Osteocyte (in vitro differentiated cells): ENCODE measurements around the gene TMCC3. TPM values are rescaled to one million over a fixed set of nuclear protein-coding genes. Genes with fewer than 3 reads are reported as not detected.

ENCODE experiments used
- DNase-seq: peaks from one replicate; pipeline ENCODE4 v3.0.0; 2021; ENCODE audit warnings: mixed read lengths; ENCODE audit not compliant: unreplicated experiment; ENCODE audit errors: extremely low spot score
- H3K27ac Mint-ChIP-seq: one replicate; pipeline ENCODE4 v1.8.0; 2021; ENCODE audit warnings: mild to moderate bottlenecking, mixed read lengths; ENCODE audit not compliant: unreplicated experiment
- H3K27me3 Mint-ChIP-seq: one replicate; pipeline ENCODE4 v1.8.0; 2021; ENCODE audit warnings: mixed read lengths; ENCODE audit not compliant: unreplicated experiment
- H3K36me3 Mint-ChIP-seq: one replicate; pipeline ENCODE4 v1.8.0; 2021; ENCODE audit warnings: mixed read lengths; ENCODE audit not compliant: unreplicated experiment
- H3K4me1 Mint-ChIP-seq: one replicate; pipeline ENCODE4 v1.8.0; 2021; ENCODE audit warnings: mixed read lengths; ENCODE audit not compliant: unreplicated experiment
- H3K4me3 Mint-ChIP-seq: one replicate; pipeline ENCODE4 v1.8.0; 2021; ENCODE audit warnings: mild to moderate bottlenecking, moderate library complexity, mixed read lengths; ENCODE audit not compliant: unreplicated experiment
- H3K9me3 Mint-ChIP-seq: one replicate; pipeline ENCODE4 v1.8.0; 2021; ENCODE audit warnings: mixed read lengths; ENCODE audit not compliant: unreplicated experiment
- total RNA-seq: library from RNA; stranded (reverse); gene quantifications from 2 replicates; pipeline ENCODE4 v1.2.1, GENCODE V29; 2021
- TF ChIP-seq, protein P1 (sequence below): fragments of 200-600 bp; sonication (generic); IDR thresholded peaks from 2 replicates; pipeline ENCODE4 v1.5.0; 2021; ENCODE audit warnings: antibody characterized with exemption, mild to moderate bottlenecking, moderate library complexity

The TMCC3 gene
- total RNA-seq, 1 donor from 2014 or later: not detected

DNA sequence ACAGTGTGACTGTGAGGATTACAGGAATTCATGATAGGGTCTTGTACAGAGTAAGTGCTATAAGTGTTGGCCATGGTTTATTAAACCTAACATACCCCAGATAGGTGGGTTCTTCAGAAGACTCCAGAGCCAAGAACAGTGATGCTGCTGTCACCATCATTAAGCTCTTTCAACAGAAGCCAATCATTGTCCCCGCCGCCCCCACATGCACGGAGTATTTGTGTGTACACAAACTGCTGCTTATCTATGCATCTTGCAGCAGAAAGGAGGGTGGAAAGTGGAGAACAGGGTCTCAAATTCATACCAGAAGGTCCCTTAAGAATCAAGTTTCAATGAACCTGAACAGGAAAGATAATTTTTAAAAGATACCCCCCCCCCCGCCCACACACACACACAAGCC lies 51.2 kb downstream of the TMCC3 start:
- no peaks in the 10 kb centered on the region for H3K4me1 Mint-ChIP-seq
- no peak overlapping the region for H3K27ac Mint-ChIP-seq
- H3K36me3 Mint-ChIP-seq: no peaks in the 10 kb centered on the region
- H3K4me3 Mint-ChIP-seq: no peak overlapping the region
- TF ChIP-seq, protein P1, sequence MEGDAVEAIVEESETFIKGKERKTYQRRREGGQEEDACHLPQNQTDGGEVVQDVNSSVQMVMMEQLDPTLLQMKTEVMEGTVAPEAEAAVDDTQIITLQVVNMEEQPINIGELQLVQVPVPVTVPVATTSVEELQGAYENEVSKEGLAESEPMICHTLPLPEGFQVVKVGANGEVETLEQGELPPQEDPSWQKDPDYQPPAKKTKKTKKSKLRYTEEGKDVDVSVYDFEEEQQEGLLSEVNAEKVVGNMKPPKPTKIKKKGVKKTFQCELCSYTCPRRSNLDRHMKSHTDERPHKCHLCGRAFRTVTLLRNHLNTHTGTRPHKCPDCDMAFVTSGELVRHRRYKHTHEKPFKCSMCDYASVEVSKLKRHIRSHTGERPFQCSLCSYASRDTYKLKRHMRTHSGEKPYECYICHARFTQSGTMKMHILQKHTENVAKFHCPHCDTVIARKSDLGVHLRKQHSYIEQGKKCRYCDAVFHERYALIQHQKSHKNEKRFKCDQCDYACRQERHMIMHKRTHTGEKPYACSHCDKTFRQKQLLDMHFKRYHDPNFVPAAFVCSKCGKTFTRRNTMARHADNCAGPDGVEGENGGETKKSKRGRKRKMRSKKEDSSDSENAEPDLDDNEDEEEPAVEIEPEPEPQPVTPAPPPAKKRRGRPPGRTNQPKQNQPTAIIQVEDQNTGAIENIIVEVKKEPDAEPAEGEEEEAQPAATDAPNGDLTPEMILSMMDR: no peak
- peaks cover 37% of the 10 kb centered on the region for H3K27me3 Mint-ChIP-seq
- H3K9me3 Mint-ChIP-seq: no peaks in the 10 kb centered on the region
- DNase-seq: no peak

DNA sequence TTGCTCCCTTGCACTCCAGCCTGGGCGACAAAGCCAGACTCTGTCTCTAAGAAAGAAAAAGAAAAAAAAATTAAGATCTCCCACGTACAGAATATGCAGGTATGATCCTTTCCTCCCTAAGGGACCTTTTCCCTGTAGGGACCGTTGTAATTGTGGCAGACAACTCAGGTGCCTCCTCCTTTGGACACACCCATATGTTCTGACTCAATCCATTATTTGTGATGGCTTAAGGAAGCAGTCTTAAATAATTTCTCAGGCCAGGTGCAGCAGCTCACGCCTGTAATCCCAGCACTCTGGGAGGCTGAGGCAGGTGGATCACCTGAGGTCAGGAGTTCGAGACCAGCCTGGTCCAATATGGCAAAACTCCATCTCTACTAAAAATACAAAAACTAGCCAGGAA lies 53.1 kb downstream of the TMCC3 start:
- peaks cover 37% of the 10 kb centered on the region for H3K27me3 Mint-ChIP-seq
- H3K27ac Mint-ChIP-seq: no peak overlapping the region
- H3K4me1 Mint-ChIP-seq: no peaks in the 10 kb centered on the region
- H3K36me3 Mint-ChIP-seq: no peaks in the 10 kb centered on the region
- TF ChIP-seq, protein P1: no peak
- no peaks in the 10 kb centered on the region for H3K9me3 Mint-ChIP-seq
- no peak for DNase-seq
- H3K4me3 Mint-ChIP-seq: no peak overlapping the region

GRCh38 chr12:94596596-94596995 lies 53.8 kb downstream of the TMCC3 start:
- Mint-ChIP-seq H3K36me3 (no peaks in the 10 kb centered on the region), H3K27ac (no peak overlapping the region), H3K27me3 (peaks cover 36% of the 10 kb centered on the region), H3K4me1 (no peaks in the 10 kb centered on the region), H3K4me3 (no peak overlapping the region), H3K9me3 (no peaks in the 10 kb centered on the region)
- no peak for DNase-seq
- TF ChIP-seq, protein P1: no peak

GRCh38 chr12:94595152-94595551 lies 55.2 kb downstream of the TMCC3 start:
- Mint-ChIP-seq H3K27me3 (peaks cover 31% of the 10 kb centered on the region), H3K4me3 (no peak overlapping the region), H3K4me1 (no peaks in the 10 kb centered on the region), H3K27ac (no peak overlapping the region), H3K36me3 (no peaks in the 10 kb centered on the region), H3K9me3 (no peaks in the 10 kb centered on the region)
- TF ChIP-seq, protein P1: no peak
- DNase-seq: no peak

GRCh38 chr12:94594443-94594825 lies 55.9 kb downstream of the TMCC3 start:
- Mint-ChIP-seq H3K27me3 (peaks cover 27% of the 10 kb centered on the region), H3K9me3 (no peaks in the 10 kb centered on the region), H3K36me3 (no peaks in the 10 kb centered on the region), H3K4me3 (no peak overlapping the region), H3K27ac (no peak overlapping the region), H3K4me1 (no peaks in the 10 kb centered on the region)
- TF ChIP-seq, protein P1: no peak
- no peak for DNase-seq
